Retinal pigment epithelial cell (primary cell): ENCODE results near the gene MAK.
A peak's percentile ranks its signal among the peaks of the same experiment; 100 is the strongest.
"Not testable (repeated sequence)": the region's sequence is repeated elsewhere in the genome, so short reads cannot be mapped to it uniquely, and the experiment has no call there.

ENCODE experiments used
- DNase-seq: peaks from one replicate; pipeline ENCODE4 v3.0.0-alpha.2; 2010; ENCODE audit warnings: low read depth
- H3K4me3 ChIP-seq: 2 replicates; pipeline ENCODE4 v1.5.1; 2011; ENCODE audit warnings: mild to moderate bottlenecking, low read length, control low read depth, moderate library complexity
- TF ChIP-seq, protein P1 (sequence below): conservative IDR thresholded peaks from 2 replicates; pipeline ENCODE4 v1.5.1; 2011; ENCODE audit warnings: low read depth, low read length, control low read depth, inconsistent platforms

MAK gene

DNA sequence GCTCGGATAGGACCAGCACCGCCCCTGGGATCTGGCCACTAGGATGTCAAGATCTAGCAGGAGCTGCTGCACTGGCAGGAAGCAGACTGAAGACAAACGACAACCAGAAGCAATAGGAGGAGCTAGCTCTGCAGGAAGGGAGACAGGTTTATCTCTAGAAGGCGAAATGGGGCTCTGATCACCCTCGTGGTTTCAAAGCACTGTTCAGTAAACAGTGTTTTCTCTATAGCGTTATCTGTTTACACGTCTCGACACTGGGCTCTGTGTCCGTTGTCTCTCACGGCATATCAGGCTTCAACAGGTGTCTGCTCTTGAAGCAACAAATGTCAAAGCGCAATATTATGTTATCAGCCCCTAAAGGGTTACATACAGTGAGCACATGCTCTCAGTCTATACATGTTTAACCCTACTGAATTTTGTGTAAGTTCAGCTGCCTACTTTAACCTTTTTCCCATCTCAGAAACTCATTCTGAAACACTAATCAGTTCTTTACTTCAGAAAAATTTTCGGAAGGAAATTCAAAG, 66.9 kb downstream of the MAK start:
- no peak for DNase-seq
- no peak overlapping the region for H3K4me3 ChIP-seq
- TF ChIP-seq, protein P1, sequence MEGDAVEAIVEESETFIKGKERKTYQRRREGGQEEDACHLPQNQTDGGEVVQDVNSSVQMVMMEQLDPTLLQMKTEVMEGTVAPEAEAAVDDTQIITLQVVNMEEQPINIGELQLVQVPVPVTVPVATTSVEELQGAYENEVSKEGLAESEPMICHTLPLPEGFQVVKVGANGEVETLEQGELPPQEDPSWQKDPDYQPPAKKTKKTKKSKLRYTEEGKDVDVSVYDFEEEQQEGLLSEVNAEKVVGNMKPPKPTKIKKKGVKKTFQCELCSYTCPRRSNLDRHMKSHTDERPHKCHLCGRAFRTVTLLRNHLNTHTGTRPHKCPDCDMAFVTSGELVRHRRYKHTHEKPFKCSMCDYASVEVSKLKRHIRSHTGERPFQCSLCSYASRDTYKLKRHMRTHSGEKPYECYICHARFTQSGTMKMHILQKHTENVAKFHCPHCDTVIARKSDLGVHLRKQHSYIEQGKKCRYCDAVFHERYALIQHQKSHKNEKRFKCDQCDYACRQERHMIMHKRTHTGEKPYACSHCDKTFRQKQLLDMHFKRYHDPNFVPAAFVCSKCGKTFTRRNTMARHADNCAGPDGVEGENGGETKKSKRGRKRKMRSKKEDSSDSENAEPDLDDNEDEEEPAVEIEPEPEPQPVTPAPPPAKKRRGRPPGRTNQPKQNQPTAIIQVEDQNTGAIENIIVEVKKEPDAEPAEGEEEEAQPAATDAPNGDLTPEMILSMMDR: no peak

DNA sequence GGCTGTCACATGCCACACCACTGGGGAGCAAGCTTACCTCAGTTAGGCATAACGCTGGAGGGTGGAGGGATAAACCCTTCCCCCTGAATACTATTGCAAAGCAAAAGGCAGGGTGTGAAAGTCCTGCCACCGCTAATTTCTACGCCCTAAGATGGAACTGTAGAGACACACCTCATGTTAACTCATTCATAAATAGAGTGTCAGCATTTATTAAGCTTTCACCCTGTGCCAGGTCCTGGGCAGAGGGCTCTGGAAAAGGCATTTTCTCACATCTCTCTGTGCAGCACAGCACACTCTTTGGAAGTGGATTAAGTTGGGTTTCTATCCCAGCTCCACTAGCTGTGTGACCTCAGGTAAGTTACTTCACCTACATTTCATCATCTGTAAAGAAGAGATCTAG, 68.9 kb downstream of the MAK start:
- TF ChIP-seq, protein P1: no peak

DNA sequence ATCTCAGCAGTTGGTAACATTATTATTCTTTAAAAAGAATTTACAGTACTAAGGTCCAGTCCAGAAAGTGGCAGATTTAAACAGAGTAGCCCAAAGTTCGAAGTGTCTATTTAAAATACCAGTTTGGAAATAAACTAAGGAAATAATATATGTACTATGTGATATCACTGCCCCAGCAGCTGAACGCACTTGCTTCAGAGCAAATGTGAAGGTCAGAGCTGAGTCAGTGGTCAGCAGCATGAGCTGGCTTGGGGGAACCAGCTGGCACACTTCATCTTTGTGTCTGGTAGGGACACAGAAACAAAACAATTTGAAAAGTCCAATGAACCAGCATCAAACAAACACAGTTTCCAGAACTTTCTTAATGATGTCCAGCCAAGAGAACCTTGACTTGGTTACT, 75.3 kb downstream of the MAK start:
- TF ChIP-seq, protein P1: no peak
- DNase-seq: no peak
- no peak overlapping the region for H3K4me3 ChIP-seq

More for the DNA sequence above, 68.9 kb downstream of the MAK start:
- no peak for DNase-seq
- no peak overlapping the region for H3K4me3 ChIP-seq

DNA sequence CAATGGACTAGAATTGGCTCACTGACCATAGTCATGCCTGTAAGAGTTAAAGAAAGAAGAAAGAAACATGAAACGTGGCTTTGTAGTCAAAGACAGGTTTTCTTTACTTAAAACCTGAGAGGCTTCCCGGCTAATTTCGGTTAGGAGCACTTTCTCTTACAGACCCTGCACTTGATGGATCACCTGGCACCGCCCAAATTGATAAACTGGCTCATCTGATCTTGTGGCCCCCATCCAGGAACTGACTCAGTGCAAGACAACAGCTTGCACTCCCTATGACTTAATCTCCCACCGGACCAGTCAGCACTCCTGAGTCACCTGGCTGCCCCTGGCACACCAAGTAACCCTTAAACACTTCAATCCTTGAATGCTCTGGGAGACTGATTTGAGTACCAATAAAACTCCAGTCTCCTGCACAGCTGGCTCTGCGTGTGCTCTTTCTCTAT, 78.4 kb downstream of the MAK start:
- DNase-seq: peak; percentile 89
- no peak overlapping the region for H3K4me3 ChIP-seq
- TF ChIP-seq, protein P1: no peak

DNA sequence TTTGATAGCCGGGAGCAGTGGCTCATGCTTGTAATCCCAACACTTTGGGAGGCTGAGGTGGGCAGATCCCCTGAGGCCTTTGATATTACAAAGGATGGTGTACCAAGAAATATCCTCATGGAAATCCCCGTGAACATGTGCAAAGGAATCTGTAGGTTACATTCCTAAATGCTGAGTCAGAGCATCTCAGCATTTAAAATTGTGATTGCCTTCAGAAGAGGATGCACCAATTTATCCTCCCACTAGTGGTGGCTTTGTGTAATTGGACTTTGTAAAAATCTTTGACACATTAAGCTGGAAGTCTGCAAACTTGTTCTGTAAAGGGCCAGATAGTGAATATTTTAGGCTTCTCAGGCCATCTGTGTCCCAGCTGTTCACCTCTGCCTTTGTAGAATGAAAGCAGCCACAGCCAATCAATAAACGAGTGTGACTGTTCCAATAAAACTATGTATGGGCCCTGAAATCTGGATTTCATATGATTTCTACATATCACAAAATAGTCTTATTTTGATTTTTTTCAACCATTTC, 79.0 kb downstream of the MAK start:
- TF ChIP-seq, protein P1: peak; percentile 67
- DNase-seq: peak; percentile 82

DNA sequence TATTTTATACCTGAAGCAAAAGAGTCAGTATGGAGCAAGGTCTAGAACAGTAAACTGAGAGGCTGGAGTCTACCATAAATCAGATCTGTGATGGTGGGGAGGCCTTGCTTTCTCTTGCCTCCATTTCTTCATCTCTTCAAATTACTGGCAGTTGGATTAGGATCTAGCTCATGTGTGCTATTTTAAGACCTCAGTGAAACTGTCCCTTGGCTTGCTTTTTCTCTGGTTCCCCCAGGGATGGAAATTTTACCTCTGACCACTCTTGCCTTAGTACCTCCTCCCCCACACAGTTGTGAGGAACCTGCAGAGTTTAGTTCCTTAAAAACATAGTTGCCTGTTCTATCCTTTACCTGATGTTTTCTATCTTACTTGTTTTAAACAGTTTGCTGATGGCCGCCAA, 82.3 kb downstream of the MAK start:
- TF ChIP-seq, protein P1: no peak
- no peak overlapping the region for H3K4me3 ChIP-seq
- no peak for DNase-seq

More for the DNA sequence above, 79.0 kb downstream of the MAK start:
- H3K4me3 ChIP-seq: no peak overlapping the region

DNA sequence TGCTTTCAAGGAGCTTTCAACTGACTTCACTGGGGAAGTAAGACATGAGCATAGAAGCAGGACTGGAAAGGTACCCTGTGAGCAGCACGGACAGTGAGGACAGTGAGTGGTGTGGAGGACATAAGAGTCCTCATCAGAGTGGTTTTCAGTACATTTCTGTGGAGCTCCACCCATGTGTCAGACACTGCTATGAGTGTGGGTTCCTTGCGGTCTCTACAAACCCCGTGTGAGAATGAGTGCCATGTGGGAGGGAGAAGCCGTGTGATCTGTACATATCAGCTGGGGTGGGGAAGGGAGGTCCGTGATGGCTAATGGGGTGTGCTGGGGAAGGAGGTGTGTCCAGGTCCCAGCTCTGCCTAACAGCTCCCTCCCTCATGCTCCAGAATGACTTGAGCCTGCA, 86.6 kb downstream of the MAK start:
- not testable (repeated sequence) for H3K4me3 ChIP-seq, DNase-seq

DNA sequence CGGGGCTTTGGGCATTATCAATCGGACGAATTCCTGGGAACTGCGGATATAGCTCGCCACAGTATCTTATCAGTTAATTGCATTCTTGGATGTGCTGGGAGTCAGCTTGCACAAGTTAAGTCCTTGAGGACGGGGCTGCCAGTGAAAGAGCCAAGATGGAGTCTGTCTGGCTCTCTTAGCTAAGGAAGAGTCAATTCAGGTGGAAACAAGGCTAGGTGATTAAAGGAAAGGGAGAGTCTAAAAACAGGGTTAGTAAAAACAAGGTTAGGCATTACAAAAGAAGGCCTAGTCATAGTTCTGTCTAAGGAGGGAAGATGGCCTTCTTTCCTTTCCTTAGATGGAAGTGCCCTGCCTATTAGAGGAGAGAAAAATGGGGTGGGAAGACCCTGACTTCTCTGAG, 87.8 kb downstream of the MAK start:
- DNase-seq, H3K4me3 ChIP-seq: not testable (repeated sequence)
